SH-SY5Y (cell line): ENCODE data around the gene TSLP.

ENCODE experiments used
- GATA2 ChIP-seq: IDR thresholded peaks from 2 replicates; pipeline ENCODE4 v1.6.1; 2011; ENCODE audit warnings: mild to moderate bottlenecking, low read depth, low read length
- GATA3 ChIP-seq: IDR thresholded peaks from 2 replicates; pipeline ENCODE4 v1.6.1; 2011; ENCODE audit warnings: low read depth, mild to moderate bottlenecking, low read length, moderate library complexity

DNA sequence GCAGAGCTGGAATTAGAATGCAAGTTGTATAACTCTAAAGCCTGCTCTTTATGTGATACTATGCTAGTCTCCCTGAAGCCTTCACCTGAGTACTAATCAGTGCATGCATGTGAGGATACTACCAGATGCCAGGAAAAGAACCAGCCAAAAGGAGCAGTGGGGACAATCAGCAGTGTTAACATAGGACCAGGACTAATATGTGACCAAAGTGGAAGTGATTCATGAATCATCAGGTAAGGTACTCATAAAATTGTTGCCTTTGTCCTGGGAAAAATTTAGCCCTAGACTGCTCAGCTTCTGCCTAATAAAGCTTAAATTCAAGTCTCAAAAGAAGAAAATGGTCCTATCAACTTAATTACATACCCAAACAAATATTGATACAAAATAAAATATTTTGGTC is 13.4 kb upstream of the TSLP start:
- TF ChIP-seq GATA2 (no peak), GATA3 (no peak)
